NCI-H345 treated with DMSO at 0.1 percent for 48 hours (cell line): ENCODE data around the gene GNAZ.

Experiments used
- DNase-seq: peaks from one replicate; lab custom pipeline; 2025; ENCODE audit not compliant: unreplicated experiment; lab: John Stamatoyannopoulos, UW

Gene GNAZ

DNA sequence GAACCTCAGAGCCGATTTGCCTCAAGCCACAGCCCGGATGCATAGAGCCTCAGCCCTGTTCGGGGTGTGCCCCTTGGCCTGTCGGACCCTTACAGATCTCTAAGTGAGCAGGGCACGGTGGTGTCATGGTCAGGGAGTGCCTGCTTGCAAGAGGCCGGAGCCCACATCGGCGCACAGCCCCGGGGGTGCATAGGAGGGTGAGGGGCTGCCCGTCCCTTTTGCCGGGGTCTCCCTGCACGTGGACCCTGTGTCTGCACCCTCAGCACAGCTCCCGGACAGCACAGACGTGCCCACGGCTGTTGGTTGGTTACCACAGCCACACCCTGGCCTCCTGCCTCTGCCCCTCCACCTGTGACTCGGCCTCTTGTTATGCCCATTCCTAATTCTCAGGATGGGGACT is 81.5 kb downstream of the GNAZ start:
- DNase-seq, result no peak

DNA sequence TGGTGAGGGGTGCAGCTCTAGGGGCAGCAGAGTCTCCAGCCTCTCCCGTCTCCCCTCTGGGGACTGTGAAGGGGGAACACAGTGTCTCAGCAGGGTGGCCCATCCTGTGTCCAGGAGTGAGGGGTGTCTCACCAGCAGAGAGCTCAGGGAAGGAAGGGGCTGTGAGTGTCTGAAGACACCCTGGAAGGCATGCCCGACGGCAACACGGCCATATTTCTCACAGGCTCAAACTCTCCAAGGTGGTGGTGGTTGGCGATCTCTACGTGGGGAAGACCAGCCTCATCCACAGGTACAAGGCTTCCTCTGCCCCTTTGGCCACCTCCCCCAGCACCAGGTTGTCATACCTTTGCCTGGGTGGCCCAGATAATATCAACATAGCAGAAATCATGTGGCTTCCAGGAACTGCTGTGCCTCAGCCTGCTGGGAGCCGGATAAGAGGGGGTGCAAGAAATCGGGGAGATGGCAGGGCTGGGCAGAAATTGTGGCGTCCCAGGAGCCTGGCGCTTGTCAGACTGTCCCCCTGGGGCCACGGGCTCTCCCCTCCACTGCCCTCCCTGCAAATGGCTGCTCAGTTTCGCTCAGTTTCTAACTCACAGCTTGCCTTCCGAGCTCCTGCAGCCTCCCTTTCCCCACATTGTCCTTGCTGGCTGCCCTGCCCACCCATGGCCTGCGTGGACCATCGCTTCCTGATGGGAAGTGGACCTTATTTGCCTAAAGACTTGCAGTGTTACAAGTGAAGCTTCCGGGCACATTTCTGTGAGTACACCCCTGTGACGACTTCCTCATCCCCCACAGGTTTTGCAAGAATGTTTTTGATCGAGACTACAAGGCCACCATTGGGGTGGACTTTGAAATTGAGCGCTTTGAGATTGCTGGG is 82.2 kb downstream of the GNAZ start:
- no peak for DNase-seq

DNA sequence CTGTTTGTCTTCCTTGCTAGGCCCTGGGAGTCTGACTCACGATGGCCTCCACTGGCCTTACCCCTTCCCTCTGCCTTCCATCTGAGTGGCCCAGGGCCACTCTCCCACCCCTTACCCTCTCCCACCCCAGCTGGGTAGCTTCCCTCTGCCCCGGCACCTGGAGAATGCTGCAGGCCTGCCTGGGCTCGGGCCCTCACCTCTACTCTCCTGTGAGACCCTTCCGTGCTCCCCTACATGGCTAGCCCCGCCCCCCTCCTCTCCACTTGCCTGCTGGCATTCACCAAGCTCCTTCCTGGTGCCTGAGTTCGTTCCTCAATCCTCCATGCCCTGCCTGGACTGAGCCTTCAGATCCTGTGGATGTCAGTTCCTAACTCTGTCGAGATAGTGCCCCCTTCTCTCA is 83.7 kb downstream of the GNAZ start:
- no peak for DNase-seq

DNA sequence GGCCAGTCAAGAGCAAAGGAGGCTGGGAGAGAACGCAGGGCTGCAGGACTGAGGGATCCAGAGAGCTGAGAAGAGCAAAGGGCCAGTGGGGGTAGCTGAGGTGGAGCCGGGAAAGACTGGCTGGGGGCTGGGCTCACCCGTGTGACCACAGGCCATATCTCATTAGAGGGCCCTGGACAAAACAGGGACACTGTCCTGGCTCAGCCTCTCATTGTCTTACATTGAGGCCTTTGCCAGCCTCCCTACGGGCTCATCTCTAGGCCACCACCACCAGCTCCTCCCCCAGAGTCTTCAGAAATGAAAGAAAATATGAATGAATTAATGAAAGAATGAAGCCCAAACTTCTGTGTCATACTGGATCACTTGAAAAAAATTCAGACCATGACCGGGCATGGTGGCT is 84.1 kb downstream of the GNAZ start:
- DNase-seq, result no peak

DNA sequence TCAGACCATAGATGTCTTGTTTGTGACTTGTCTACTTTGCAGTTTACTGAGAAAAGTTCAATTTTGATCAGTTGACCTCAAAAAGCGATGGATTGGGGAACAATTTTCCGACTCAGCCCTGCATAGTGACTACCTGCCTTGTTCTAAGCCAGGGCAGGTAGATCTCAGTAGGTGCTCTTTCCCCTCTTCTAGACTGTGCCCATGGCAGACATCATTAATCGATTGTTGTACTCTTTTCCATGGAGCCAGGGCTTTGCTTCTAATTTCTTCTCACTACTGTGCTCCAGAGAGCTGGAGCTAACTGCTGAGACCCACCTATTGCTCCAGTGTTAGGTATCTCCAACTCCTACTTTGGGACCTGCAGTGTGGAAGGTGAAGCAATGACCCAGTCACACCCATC is 84.8 kb downstream of the GNAZ start:
- no peak for DNase-seq

DNA sequence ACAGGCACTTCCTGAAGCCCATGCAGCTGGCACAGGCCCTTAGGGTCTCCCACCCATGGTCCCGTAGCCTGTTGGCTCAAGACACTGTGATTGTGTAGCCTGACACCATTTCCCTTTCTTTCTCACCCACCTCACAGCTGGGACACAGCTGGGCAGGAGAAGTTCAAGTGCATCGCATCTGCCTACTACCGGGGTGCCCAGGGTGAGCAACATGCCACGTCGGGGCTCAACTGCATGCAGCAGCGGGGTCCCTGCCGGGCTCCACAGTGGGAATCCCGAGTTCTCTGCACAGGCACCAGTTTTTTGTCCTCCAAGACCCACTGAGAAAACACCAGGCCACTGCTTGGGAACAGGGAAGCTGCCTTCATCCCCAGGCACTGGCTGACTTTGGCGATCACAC is 85.5 kb downstream of the GNAZ start:
- no peak for DNase-seq

DNA sequence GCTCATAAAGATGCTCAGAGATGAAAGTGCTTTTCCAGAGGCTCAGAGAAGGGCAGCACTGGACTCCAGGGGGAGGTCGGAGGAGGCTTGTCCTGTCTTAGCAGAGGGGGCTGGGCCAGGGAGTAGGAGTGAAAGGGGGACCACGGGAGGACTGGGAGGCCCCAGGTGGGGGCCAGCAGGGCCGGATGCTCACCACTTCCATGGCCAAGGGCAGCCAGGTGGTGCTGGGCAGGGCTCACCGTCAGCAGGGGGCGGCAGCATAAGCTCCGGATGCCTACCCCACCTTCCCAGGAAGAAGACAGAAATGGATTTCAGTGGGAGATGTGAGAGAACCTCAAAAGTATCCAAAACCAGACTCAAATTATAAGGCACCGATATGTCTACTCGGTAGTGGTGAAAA is 86.0 kb downstream of the GNAZ start:
- DNase-seq, result no peak

DNA sequence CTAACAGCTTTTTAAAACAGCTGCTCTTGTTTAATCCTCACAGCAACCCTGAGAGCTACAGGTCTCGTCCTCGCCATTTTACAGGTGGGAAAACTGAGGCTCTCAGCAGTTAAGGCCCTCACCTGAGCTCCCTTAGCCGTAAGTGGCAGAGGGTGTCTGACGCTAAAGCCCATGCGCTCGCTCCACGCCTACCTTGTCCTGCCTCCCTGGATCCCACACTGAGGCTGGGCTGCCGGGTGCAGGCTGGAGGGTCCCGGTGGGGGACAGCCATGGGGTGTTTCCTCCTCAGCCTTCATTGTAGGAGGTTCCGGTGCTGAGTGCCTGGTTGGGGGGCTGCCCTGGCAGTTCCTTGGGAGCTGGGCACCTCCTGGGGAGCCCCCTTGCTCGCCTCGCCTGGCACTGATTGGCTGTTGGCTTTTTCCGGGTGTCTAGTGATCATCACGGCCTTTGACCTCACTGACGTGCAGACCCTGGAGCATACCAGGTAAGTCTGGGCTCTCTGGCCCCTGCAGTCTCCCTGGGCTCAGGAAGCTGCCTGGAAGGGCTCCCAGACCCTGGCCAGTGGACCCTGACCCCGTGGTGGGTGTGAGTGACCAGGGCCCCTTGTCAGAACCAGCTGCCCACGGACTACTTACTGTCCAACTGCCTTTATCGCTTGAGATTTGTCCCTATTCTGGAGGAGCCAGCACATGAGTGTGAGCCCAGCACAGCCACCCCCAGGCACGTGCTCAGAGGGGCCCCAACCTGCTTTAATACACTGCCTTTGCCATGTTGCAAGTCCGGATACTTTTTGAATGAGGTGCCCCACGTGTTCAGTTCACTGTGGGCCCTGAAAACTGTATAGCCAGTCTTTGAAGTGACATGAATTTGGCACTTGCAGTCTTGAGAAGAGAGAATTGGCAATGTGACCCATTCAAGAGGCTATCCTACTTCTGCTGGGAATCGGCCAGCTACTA is 87.5 kb downstream of the GNAZ start:
- DNase-seq, result no peak

DNA sequence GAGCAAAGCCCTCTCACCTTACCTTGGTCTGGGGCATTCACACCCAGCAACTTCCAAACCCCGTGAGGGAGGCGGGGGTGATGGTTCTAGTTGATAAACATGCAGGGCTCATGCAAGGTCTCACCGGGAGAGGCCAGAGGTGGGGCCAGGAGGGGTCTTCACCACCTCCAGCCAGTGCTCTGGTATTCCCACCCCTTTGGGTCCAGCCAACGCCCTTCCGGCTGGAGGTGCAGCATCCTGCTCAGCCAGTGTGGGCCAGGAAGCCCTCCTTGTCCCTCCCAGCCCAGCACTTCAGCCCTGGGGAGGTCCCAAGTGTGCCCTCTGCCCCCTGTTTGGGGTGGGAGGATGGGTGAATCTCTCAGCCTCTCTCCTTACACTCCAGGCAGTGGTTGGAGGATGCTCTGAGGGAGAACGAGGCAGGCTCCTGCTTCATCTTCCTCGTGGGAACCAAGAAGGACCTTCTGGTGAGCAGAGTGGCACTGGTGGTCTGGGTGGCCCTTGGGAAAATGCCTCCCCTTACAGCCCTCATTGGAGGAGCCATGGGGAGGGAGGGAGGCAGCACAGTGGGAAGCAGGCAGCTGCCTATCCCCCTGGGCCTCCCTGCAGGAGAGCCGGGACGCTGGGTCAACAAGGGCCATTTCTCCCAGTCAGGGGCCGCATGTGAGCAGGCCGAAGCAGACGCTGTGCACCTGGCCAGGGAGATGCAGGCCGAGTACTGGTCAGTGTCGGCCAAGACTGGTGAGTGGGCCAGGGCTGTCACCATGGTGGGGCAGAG is 88.4 kb downstream of the GNAZ start:
- no peak for DNase-seq

DNA sequence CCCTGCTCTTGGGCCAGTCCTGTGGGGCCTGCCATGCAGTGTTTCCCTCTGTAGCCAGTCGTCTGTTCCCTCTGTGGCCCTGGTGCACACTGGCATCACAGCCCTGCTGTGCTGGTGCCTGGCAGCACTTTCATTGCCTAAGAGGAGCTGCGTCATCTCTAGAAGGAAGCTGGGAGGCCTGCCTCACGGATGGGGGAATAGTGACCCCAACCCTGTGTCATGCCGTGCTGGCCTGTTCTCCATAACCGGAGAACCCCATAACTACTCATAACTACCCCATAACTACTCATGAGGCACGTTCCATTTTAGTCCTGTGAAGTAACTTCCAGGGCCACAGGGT is 88.9 kb downstream of the GNAZ start:
- no peak for DNase-seq

DNA sequence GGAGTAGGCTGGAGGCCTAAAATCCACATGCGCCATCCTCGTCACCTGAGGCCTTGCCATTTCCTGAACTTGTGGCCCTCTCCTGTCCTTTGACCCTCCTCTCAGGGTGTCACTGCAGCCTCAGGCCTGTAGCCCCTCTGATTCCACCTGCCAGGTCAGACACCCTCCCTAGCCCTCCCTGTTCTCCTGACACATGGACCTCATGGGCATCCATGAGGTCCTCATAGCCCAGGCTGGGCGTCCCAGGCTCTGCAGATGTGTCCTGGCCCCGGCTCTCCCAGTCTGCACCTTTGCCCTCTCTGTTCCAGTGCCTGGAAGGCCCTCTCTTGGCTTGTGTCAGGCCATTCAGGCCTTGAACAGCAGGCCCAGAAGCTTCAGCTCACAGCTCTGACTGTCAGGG is 90.7 kb downstream of the GNAZ start:
- no peak for DNase-seq

DNA sequence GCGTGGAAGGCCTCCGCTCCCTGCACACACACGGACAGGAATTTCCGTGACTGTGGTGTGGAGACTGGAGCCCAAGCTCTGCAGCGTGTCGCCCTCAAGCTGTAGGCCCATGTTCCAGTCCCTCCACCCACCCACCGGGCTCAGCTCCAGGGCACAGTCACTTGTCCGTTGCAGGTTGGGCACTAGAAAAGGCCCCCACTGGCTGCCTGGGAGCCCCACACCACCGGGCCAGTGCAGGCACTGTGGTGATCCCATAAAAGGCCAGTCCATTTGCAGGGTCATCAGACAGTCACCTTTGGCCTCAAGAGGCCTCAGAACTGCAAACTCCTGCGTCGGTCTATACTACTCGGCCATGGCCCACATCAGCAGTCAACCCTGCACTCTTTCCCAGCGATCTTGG is 91.3 kb downstream of the GNAZ start:
- DNase-seq, result no peak

DNA sequence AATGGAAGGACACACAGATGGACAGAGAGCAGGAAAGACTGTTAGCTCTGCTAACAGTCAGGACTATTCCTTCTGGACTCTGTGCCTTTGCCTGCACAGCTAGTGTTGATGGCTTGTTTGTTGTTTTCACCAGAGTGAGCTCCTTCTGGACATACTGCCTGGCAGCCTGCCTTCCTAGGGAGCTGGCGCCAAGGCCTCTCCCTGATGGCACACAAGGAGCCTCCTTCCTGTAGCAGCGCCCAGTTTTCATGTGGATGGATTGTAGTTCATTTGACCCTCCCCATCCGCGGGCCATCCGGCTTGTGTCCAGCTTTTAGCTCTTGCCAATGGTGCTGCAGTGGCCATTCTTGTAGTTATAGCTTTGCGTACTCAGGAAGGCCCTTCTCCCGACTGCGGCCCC is 93.3 kb downstream of the GNAZ start:
- no peak for DNase-seq

DNA sequence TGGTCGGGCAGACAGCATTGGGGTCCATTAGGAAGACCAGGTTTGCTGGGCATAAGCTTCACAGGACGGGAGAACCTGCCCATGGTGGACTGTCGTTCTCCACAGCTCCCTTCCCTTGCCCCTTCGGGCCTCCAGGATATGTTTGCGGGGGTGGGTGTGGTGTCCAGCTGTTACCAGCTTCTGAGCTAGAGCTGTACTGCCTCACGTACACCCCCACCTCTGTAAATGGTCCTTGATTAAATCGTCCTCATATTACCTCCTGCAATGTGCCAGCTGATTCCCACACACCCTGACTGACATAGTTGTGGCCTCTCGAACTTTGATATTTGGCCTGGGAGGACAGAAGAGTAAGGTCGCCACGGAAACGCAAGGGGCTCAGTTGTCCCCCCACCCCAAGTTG is 93.8 kb downstream of the GNAZ start:
- DNase-seq, result no peak

DNA sequence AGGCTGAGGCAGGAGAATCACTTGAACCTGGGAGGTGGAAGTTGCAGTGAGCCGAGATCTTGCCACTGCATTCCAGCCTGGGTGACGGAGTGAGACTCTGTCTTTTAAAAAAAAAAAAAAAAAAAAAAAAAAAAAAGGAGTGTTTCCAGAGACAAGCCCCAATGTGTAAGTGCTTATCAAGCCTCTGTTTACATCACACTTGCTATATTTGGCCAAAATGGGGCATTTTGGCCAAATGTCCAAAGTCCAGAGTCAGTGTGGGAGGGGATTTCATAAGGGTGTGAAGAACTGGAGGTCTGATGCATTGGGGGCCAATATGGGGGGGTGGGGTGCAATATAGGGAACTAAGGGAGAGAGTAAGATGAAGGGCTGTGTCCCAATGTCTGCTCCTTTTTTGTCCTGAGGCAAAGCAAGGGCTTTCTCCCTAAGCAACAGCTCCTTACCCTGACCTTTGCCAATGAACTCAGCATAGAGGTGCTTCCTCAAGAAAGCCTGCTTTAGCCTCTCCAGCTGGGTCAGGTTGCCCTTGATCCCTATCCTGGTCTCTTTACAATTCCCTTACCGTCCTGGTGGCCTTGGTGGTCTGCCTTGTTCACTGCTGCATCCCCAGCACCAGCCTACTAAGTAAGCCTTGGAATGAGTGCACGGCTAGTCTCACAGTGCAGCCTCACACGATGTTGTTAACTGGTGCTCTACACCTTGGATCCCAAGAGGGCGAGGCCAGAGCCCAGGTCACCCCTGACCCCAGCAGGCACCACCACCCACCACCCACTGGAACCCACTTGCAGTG is 95.9 kb downstream of the GNAZ start:
- DNase-seq, result no peak

DNA sequence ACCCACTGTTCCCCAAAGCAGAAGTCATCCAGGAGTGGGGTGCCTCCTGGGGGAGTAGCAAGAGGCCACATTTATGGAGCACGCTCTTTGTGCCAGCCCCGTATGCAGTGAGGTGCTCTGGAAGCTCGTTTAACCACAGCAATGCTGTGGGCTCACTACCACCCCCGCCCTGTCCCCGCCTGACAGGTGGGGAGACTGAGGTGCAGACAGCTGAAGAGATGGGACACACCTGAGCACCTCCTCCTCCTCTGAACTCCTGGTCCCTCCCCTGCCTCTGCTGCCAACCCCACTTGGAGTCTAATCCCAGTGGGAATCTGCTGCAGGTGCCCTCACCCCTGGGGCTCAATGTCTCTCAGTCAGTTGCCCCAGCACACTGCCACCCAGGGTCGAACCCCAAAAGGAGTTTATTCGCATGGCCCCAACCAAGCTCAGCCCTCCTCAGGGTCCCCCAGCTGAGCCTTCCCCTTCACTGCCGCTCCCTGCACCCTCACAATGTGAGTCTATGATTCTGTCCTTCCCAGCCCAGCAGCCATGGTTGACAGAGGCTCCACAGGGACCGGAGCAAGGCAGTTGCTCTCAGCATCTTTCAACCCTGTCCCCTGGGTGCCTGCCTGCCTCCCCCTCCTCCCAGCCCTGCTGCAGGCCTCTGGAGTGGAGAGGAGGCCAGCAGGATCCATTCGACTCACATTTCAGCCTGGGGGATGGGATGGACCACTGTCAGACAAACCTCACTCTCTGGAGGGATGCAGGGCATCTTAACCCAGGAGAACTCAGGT is 96.7 kb downstream of the GNAZ start:
- no peak for DNase-seq

DNA sequence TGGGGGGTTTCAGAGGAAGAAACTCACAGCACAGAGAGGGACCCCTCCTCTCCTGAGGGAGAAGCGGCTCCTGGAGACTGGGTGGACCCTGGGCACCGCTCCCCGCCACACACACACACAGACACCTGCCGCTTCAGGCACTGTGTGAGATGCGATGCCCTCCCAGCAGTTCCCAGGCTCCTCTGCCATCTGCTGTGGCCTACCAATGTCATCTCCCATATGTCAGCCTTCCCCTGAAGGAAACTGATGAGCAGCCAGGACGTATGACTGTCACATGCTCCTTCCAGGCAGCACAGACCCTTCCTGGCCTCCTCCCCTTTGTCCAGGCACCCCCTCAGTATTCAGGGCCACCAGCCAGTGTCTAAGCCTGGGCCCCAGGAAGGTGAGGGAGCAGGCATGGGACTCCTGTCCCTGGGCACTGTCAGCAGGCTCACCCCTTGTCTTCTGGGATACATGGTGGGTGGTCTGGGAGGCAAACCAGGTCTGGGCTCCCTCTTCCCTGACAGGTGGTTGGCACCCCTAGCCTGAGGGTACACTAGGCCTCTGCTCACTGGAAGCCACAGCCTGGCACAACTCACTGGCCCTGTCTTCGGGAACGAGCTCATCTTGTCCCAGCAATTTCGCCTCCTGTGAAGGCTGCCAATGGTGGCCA is 98.2 kb downstream of the GNAZ start:
- DNase-seq, result no peak

DNA sequence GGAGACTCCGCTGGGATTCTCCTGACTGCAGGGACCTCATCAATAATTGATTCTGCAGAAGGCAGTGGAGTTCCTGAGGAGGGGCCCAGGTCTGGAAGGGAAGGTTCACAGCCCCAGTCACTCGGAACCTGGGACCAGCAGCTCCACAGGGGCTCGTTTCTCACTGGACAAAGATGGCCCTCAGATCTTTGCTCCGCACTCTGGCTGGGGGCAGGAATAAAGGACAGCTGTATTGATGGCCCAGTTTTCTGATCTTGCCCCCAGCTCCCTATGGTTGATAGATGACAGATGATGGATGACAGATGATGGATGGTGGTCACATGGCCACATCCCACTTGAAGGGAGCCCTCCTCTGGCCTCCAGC is 98.7 kb downstream of the GNAZ start:
- DNase-seq, result no peak
